H1 (cell line): ENCODE results near the gene PRKN. TPM values are rescaled to one million over a fixed set of nuclear protein-coding genes. Genes with fewer than 3 reads are reported as not detected.

Experiments
- CTCF ChIA-PET: fragments of 300-600 bp; sonication (Branson Sonifier 250); formaldehyde crosslinking; loops from one replicate; lab custom pipeline; 2021; ENCODE audit not compliant: partially characterized antibody; lab: Charles Lee
- POLR2A ChIA-PET: fragments of 300-600 bp; sonication (Branson Sonifier 250); formaldehyde crosslinking; loops from one replicate; lab custom pipeline; 2021; ENCODE audit warnings: inconsistent platforms; ENCODE audit not compliant: partially characterized antibody; lab: Charles Lee
- DNase-seq, 2 experiments: peaks; one replicate each; pipeline versions ENCODE4 v3.0.0 to v3.0.0-alpha.2; 2010 to 2022; ENCODE audit warnings: low spot score in 2 of 2, low read depth in 1 of 2, mixed read lengths in 1 of 2
- FAIRE-seq: peaks from 2 replicates; lab custom pipeline; 2011; peaks lifted over from hg19 to GRCh38; lab: Jason Lieb, UNC
- H2AFZ ChIP-seq: 2 replicates; pipeline ENCODE4 v1.8.1; 2012; ENCODE audit warnings: low read length, inconsistent platforms
- H2AK5ac ChIP-seq: 2 replicates; pipeline ENCODE4 v1.6.1; 2013; ENCODE audit warnings: low read depth, low read length
- H2BK120ac ChIP-seq: replicated peaks from 2 replicates; pipeline ENCODE3; 2013; ENCODE audit warnings: low read depth, low read length, inconsistent platforms
- H2BK12ac ChIP-seq: 2 replicates; pipeline ENCODE4 v1.6.1; 2013; ENCODE audit warnings: low read depth, low read length
- H2BK15ac ChIP-seq: 2 replicates; pipeline ENCODE4 v1.6.1; 2013; ENCODE audit warnings: low read length
- H2BK20ac ChIP-seq: 2 replicates; pipeline ENCODE4 v1.6.1; 2013; ENCODE audit warnings: low read length
- H2BK5ac ChIP-seq: 2 replicates; pipeline ENCODE4 v1.6.1; 2013; ENCODE audit warnings: low read depth, low read length
- H3K14ac ChIP-seq: 2 replicates; pipeline ENCODE4 v1.6.1; 2013; ENCODE audit warnings: inconsistent platforms; ENCODE audit not compliant: insufficient read length
- H3K18ac ChIP-seq: 2 replicates; pipeline ENCODE4 v1.6.1; 2013; ENCODE audit warnings: low read length; ENCODE audit errors: extremely low read depth
- H3K23ac ChIP-seq: 2 replicates; pipeline ENCODE4 v1.6.1; 2013; ENCODE audit warnings: inconsistent platforms; ENCODE audit not compliant: insufficient read length
- H3K23me2 ChIP-seq: 2 replicates; pipeline ENCODE4 v1.6.1; 2013; ENCODE audit warnings: low read depth, low read length
- H3K27ac ChIP-seq: 2 replicates; pipeline ENCODE4 v1.6.1; 2011; ENCODE audit warnings: low read depth, low read length, inconsistent platforms
- H3K27me3 ChIP-seq, 4 experiments: replicated peaks in 1 of 4; 1 replicate in 1 of 4; 2 replicates in 3 of 4; pipeline versions ENCODE4 v1.6.1 to v1.8.1; 2011 to 2013; ENCODE audit warnings: low read length in 3 of 4, mild to moderate bottlenecking in 3 of 4, inconsistent platforms in 2 of 4, mixed read lengths in 2 of 4, moderate library complexity in 1 of 4; ENCODE audit not compliant: control insufficient read depth in 3 of 4, insufficient read depth in 3 of 4; ENCODE audit errors: extremely low read depth in 1 of 4
- H3K36me3 ChIP-seq, 4 experiments: 2 replicates each; pipeline versions ENCODE4 v1.6.1 to v1.8.1; 2011 to 2013; ENCODE audit warnings: mild to moderate bottlenecking in 4 of 4, low read length in 3 of 4, moderate library complexity in 2 of 4, control low read depth in 1 of 4, inconsistent platforms in 1 of 4; ENCODE audit not compliant: insufficient read depth in 4 of 4, control insufficient read depth in 2 of 4
- H3K4ac ChIP-seq: replicated peaks from 2 replicates; pipeline ENCODE3; 2013; ENCODE audit warnings: low read length, low read depth, mixed read lengths, inconsistent platforms; ENCODE audit not compliant: insufficient read length
- H3K4me1 ChIP-seq, 4 experiments: replicated peaks in 1 of 4; 1 replicate in 1 of 4; 2 replicates in 3 of 4; pipeline versions ENCODE4 v1.6.1 to v1.8.1; 2011 to 2013; ENCODE audit warnings: low read length in 3 of 4, inconsistent platforms in 2 of 4, mixed read lengths in 1 of 4; ENCODE audit not compliant: insufficient read depth in 4 of 4, control insufficient read depth in 3 of 4
- H3K4me2 ChIP-seq, 2 experiments: 2 replicates each; pipeline versions ENCODE4 v1.6.1 to v1.8.1; 2011 to 2013; ENCODE audit warnings: low read depth in 2 of 2, low read length in 2 of 2, control low read depth in 1 of 2, inconsistent platforms in 1 of 2, mild to moderate bottlenecking in 1 of 2; ENCODE audit not compliant: insufficient read depth in 1 of 2
- H3K4me3 ChIP-seq, 4 experiments: fragments of 200-600, 300-600 bp in 1 of 4; sonication (generic), shearing (Covaris generic), sonication (Bioruptor Twin) in 1 of 4; 2 replicates each; pipeline versions ENCODE4 v1.5.1 to v1.8.1; 2011 to 2016; ENCODE audit warnings: low read length in 4 of 4, low read depth in 3 of 4, control low read depth in 2 of 4, inconsistent platforms in 2 of 4, mild to moderate bottlenecking in 2 of 4, mixed read lengths in 1 of 4, moderate library complexity in 1 of 4; ENCODE audit not compliant: insufficient read depth in 2 of 4; ENCODE audit errors: extremely low read depth in 1 of 4
- H3K56ac ChIP-seq: replicated peaks from 2 replicates; pipeline ENCODE3; 2013; ENCODE audit warnings: low read depth, mild to moderate bottlenecking, mixed read lengths, low read length, inconsistent platforms; ENCODE audit not compliant: insufficient read length
- H3K79me1 ChIP-seq: 2 replicates; pipeline ENCODE4 v1.6.1; 2013; ENCODE audit warnings: low read depth, low read length, control low read depth
- H3K79me2 ChIP-seq, 2 experiments: 2 replicates each; pipeline versions ENCODE4 v1.6.1 to v1.8.1; 2012 to 2013; ENCODE audit warnings: low read length in 2 of 2, mild to moderate bottlenecking in 2 of 2, inconsistent platforms in 1 of 2; ENCODE audit not compliant: insufficient read depth in 2 of 2, control insufficient read depth in 1 of 2
- H3K9ac ChIP-seq, 4 experiments: replicated peaks in 1 of 4; 1 replicate in 1 of 4; 2 replicates in 3 of 4; pipeline versions ENCODE4 v1.6.1 to v1.8.1; 2011 to 2013; ENCODE audit warnings: low read depth in 3 of 4, low read length in 3 of 4, control low read depth in 2 of 4, mild to moderate bottlenecking in 2 of 4, moderate library complexity in 2 of 4, inconsistent platforms in 1 of 4; ENCODE audit errors: extremely low read depth in 1 of 4
- H3K9me3 ChIP-seq, 2 experiments: 2 replicates each; pipeline versions ENCODE4 v1.6.1 to v1.8.1; 2012 to 2013; ENCODE audit warnings: mild to moderate bottlenecking in 2 of 2, moderate library complexity in 2 of 2, control low read depth in 1 of 2, inconsistent platforms in 1 of 2, low read depth in 1 of 2, low read length in 1 of 2, mixed read lengths in 1 of 2; ENCODE audit not compliant: insufficient read depth in 2 of 2
- H4K20me1 ChIP-seq, 2 experiments: replicated peaks in 1 of 2; 2 replicates each; pipeline versions ENCODE3 to v1.8.1; 2011 to 2013; ENCODE audit warnings: inconsistent platforms in 2 of 2, low read length in 2 of 2, mild to moderate bottlenecking in 1 of 2; ENCODE audit not compliant: insufficient read depth in 2 of 2, control insufficient read depth in 1 of 2
- H4K5ac ChIP-seq: 2 replicates; pipeline ENCODE4 v1.6.1; 2013; ENCODE audit warnings: low read length, low read depth, mixed read lengths, inconsistent platforms; ENCODE audit not compliant: insufficient read length
- H4K8ac ChIP-seq: 2 replicates; pipeline ENCODE4 v1.8.0; 2013; ENCODE audit warnings: mild to moderate bottlenecking, moderate library complexity, low read length, inconsistent platforms; ENCODE audit not compliant: insufficient read depth; ENCODE audit errors: extremely low read depth
- H4K91ac ChIP-seq: replicated peaks from 2 replicates; pipeline ENCODE3; 2013; ENCODE audit warnings: low read length, mixed read lengths, inconsistent platforms; ENCODE audit not compliant: insufficient read length
- ATF3 ChIP-seq: IDR thresholded peaks from 2 replicates; pipeline ENCODE4 v1.6.1; 2011; ENCODE audit warnings: low read depth, mild to moderate bottlenecking, low read length; ENCODE audit not compliant: insufficient read depth
- GTF2F1 ChIP-seq: IDR thresholded peaks from 2 replicates; pipeline ENCODE4 v1.6.1; 2012; ENCODE audit warnings: low read depth, low read length, improper control_type of control experiment, borderline replicate concordance
- KDM5A ChIP-seq: fragments of 200-600 bp; IDR thresholded peaks from 2 replicates; pipeline ENCODE4 v1.7.1; 2012; ENCODE audit warnings: mild to moderate bottlenecking, low read length, inconsistent platforms, mixed read lengths
- POLR2A ChIP-seq, 2 experiments: IDR thresholded peaks; 1 replicate in 1 of 2; 2 replicates in 1 of 2; pipeline ENCODE4 v1.6.1; 2011; ENCODE audit warnings: low read depth in 2 of 2, low read length in 2 of 2, mild to moderate bottlenecking in 2 of 2; ENCODE audit errors: control extremely low read depth in 1 of 2
- RXRA ChIP-seq: IDR thresholded peaks from 2 replicates; pipeline ENCODE4 v1.6.1; 2011; ENCODE audit warnings: low read depth, mild to moderate bottlenecking, low read length, moderate library complexity; ENCODE audit not compliant: insufficient read depth
- SIN3A ChIP-seq, 2 experiments: IDR thresholded peaks in 1 of 2; conservative IDR thresholded peaks in 1 of 2; 2 replicates each; pipeline ENCODE4 v1.6.1; 2011 to 2012; ENCODE audit warnings: low read length in 2 of 2, improper control_type of control experiment in 1 of 2, low read depth in 1 of 2, mild to moderate bottlenecking in 1 of 2
- SIX5 ChIP-seq: IDR thresholded peaks from 2 replicates; pipeline ENCODE4 v1.6.1; 2011; ENCODE audit warnings: mild to moderate bottlenecking, low read depth, low read length
- TBP ChIP-seq: IDR thresholded peaks from 2 replicates; pipeline ENCODE4 v1.6.1; 2011; ENCODE audit warnings: low read depth, low read length, improper control_type of control experiment
- WGBS, 2 experiments: shearing (Covaris generic) in 1 of 2; methylation state at CpG; one replicate each; pipeline versions ENCODE4 v1.1.6 to v1.1.7; 2013 to 2015; ENCODE audit warnings: low lambda C conversion rate in 2 of 2, mixed read lengths in 2 of 2, inconsistent platforms in 1 of 2, low coverage in 1 of 2, missing lambda C conversion rate in 1 of 2; ENCODE audit not compliant: insufficient replicate concordance in 2 of 2, insufficient coverage in 1 of 2, insufficient read length in 1 of 2; ENCODE audit errors: extremely low coverage in 1 of 2, missing lambda C conversion rate in 1 of 2; 5-methylcytosine and 5-hydroxymethylcytosine counted together
- polyA plus RNA-seq, 7 experiments: library from polyadenylated mRNA; depleted of rRNA in 3 of 7; stranded (reverse) in 5 of 7; unstranded in 2 of 7; fragments of >200 nt in 5 of 7; fragments of 200-250 nt in 2 of 7; gene quantifications; 1 replicate in 5 of 7; 2 replicates in 1 of 7; 4 replicates in 1 of 7; pipeline versions ENCODE4 v1.2.1 to v1.2.3, GENCODE V29; 2011 to 2013; ENCODE audit warnings: missing spikeins in 2 of 7, mixed read lengths in 2 of 7
- total RNA-seq: library from RNA; stranded (reverse); fragmentation: NEBNext Ultra II Directional; extraction: Animal tissue kit (Norgen Biotek cat#: 25700); gene quantifications from 2 replicates; pipeline ENCODE4 v1.2.1, GENCODE V29; 2021

Gene PRKN
- total and polyA plus RNA-seq, 2 of the 8 experiments (the other 6 are each of a cell fraction or from before 2014, with no cell fraction given), result 0.13 to 0.29 TPM

- H4K8ac ChIP-seq, result no peak overlapping the region
- no peak overlapping the region for H2BK120ac ChIP-seq
- H3K14ac ChIP-seq, result no peak overlapping the region
- H3K79me2 ChIP-seq, result no peaks in the 10 kb centered on the region
- DNase-seq (no peak), FAIRE-seq (no peak)
- POLR2A ChIA-PET, result no interaction called here
- H2BK15ac ChIP-seq, result no peak overlapping the region
- H3K4me3 ChIP-seq, result no peak overlapping the region
- no peak overlapping the region for H3K9ac ChIP-seq
- no peak overlapping the region for H2BK5ac ChIP-seq
- no peak overlapping the region for H4K5ac ChIP-seq
- H2AFZ ChIP-seq, result no peak overlapping the region
- H4K91ac ChIP-seq, result no peak overlapping the region
- no peak overlapping the region for H3K4me2 ChIP-seq
- H3K18ac ChIP-seq, result no peak overlapping the region
- H3K36me3 ChIP-seq, result no peaks in the 10 kb centered on the region
- no peak for TF ChIP-seq RXRA
- TF ChIP-seq SIN3A (conservative IDR thresholded peaks at IDR 0.05 in 1 of 2, IDR thresholded peaks at IDR 0.05 in 1 of 2; ENCODE audit: low read depth in 1 of 2, low read length in 2 of 2), result no peak
- no peak for TF ChIP-seq GTF2F1
- TF ChIP-seq POLR2A (IDR thresholded peaks at IDR 0.05; ENCODE audit: control extremely low read depth in 1 of 2, low read depth in 2 of 2, low read length in 2 of 2), result no peak
- TF ChIP-seq KDM5A, result no peak
- TF ChIP-seq ATF3, result no peak
- TF ChIP-seq SIX5, result no peak
- TF ChIP-seq TBP, result no peak
- TF ChIP-seq, all 59 proteins: peak for 0
- 84% methylated on average over 9 of the region's 9 CpGs; no CpG with 5 or more reads in 1 of the 2 experiments for WGBS, 2 experiments
- Histone ChIP-seq H4K20me1 (no peaks in the 10 kb centered on the region), H3K23me2 (no peaks in the 10 kb centered on the region), H3K23ac (no peak overlapping the region), H2BK20ac (no peak overlapping the region), H3K79me1 (no peaks in the 10 kb centered on the region), H2AK5ac (no peak overlapping the region), H2BK12ac (no peak overlapping the region), H3K56ac (no peak overlapping the region), H3K27ac (no peak overlapping the region), H3K9me3 (no peaks in the 10 kb centered on the region), H3K4me1 (peaks cover 0 to 3% (median 0%) of the 10 kb centered on the region in 4 experiments; a peak in 1 of 7 replicates), H3K4ac (no peak overlapping the region), H3K27me3 (no peaks in the 10 kb centered on the region)
- CTCF ChIA-PET, result no interaction called here
Observed at GRCh38 chr6:162184465-162184864, 543.1 kb downstream of the PRKN start.
